GM12892 (cell line): ENCODE measurements around the gene CWC15.

ENCODE experiments used
- DNase-seq: peaks from one replicate; pipeline ENCODE4 v3.0.0; 2011; ENCODE audit not compliant: insufficient read length
- FAIRE-seq: peaks from 2 replicates; lab custom pipeline; 2011; peaks lifted over from hg19 to GRCh38; lab: Jason Lieb, UNC
- POLR2A ChIP-seq: IDR thresholded peaks from 2 replicates; pipeline ENCODE4 v1.6.1; 2011; ENCODE audit warnings: low read depth, low read length, control low read depth
- POLR2AphosphoS5 ChIP-seq: IDR thresholded peaks from 2 replicates; pipeline ENCODE4 v1.6.1; 2011; ENCODE audit warnings: low read depth, low read length, control low read depth
- TAF1 ChIP-seq: IDR thresholded peaks from 2 replicates; pipeline ENCODE4 v1.6.1; 2011; ENCODE audit warnings: low read depth, mild to moderate bottlenecking, control low read depth, low read length, borderline replicate concordance

The CWC15 gene

GRCh38 chr11:94975599-94975998 is 2.2 kb upstream of the CWC15 start:
- DNase-seq (no peak), FAIRE-seq (no peak)
- TF ChIP-seq POLR2A, result no peak
- TF ChIP-seq POLR2AphosphoS5, result no peak
- TF ChIP-seq TAF1, result no peak

- TF ChIP-seq POLR2A, result no peak
- TF ChIP-seq POLR2AphosphoS5, result no peak
- no peak for TF ChIP-seq TAF1
- FAIRE-seq (peak; percentile 36), DNase-seq (no peak)
Measured at GRCh38 chr11:94974178-94974577, 822 bp upstream of the CWC15 start.

DNA sequence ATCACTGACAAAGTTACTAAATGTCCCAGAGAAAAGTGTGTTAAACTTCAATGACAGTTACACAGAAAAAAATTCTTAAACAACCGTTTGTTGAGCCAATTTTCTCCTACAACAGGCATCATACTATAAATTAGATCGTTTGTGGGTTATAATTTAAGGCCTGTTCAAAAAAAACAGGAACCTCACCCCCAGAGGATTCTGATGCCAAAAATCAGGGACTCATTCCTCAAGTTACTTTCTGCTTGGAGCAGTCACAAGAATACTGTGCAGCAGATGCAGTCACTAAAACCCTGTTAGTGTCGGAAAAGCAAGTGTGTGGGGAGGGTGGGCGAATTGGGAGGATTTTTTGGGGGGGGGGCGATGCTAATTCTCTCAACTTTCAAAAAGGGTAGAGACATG is 657 bp downstream of the CWC15 start:
- DNase-seq (no peak), FAIRE-seq (no peak)
- TF ChIP-seq TAF1 (no peak), POLR2AphosphoS5 (no peak), POLR2A (no peak)

DNA sequence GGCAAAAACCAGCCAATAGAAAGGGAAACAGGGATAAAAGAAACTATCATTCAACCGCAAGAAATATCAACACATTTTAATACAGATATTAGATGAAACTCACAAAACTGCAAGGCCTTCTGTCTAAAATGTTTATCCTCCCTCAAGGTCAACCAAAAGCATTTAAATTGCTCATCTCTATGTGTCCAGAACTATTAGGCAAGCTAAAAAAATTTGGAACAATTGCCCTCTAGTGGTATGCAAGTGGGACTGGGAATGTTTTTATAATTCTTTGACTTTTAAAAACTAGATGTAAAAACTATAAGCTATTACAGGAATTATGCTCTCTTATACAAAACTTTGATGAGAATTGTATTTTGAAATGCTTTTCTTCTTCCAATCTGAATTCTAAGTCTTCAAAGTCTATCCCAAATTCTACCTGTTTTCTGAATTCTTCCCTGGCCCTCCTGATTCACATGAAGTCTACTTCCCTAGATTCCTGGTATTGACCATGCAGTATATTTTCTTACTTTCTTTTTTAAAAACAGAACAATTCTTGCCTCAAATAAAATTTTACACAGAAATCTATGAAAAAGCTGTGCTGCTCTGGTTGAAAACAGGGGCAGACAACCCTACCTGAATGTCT is 4.9 kb downstream of the CWC15 start:
- TF ChIP-seq TAF1 (no peak), POLR2AphosphoS5 (no peak), POLR2A (no peak)
- FAIRE-seq (peak; percentile 64), DNase-seq (no peak)

GRCh38 chr11:94964934-94965333 is 8.4 kb downstream of the CWC15 start:
- DNase-seq (no peak), FAIRE-seq (no peak)
- TF ChIP-seq POLR2AphosphoS5 (no peak), TAF1 (no peak), POLR2A (no peak)

GRCh38 chr11:94961255-94961654 is 12.1 kb downstream of the CWC15 start:
- DNase-seq (no peak), FAIRE-seq (no peak)
- TF ChIP-seq TAF1, result no peak
- no peak for TF ChIP-seq POLR2A
- TF ChIP-seq POLR2AphosphoS5, result no peak

GRCh38 chr11:94960488-94960887 is 12.9 kb downstream of the CWC15 start:
- TF ChIP-seq POLR2AphosphoS5, result no peak
- TF ChIP-seq TAF1, result no peak
- TF ChIP-seq POLR2A, result no peak
- no peak for DNase-seq
- no peak for FAIRE-seq

DNA sequence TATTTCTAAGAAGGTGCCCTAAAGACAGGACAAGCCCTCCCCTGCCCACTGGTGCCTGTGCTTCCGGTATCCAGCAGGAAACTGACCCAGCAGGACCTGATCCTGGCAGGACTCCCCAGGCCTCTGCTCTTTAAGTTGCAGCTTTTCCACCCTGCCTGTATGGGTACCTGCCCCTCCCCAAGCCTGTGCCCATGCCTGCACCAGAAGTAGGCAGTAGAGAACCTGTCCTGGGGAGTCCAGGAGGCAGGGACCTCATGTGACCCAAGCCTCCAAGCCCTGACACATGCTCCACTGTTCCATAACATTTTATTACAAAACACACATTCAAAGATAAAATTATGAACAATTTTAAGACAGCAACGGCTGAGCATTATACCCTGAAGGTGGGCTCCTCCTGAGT is 14.2 kb downstream of the CWC15 start:
- no peak for DNase-seq
- FAIRE-seq, result no peak
- TF ChIP-seq TAF1, result no peak
- no peak for TF ChIP-seq POLR2AphosphoS5
- no peak for TF ChIP-seq POLR2A

DNA sequence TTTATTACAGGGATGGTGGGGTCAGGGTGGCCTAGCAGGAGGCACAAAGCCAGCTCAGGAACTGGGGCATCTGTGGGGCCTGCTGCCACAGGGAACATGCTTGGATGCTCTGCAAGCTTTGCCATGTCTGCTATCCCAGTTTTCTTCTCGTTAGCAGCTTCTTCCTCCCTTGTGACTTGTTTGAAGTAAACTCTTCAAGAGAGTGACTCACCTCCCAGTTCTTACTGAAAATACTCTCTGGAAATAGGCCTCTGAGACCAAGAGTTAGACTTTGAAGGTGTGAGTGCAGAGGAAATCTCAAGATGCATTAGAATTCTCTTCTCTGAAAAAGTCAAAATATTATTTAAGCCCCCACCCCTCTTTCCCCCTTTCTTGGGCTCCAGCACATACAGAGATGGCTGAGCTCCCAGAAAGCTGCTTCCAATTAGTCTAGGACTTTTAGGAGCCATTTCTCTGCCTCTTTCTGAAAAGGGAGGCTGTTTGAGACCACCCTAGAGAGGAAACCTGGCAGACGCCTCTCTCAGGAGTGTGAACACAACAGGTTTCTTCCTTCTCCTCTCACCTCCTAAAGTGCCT is 15.1 kb downstream of the CWC15 start:
- DNase-seq (no peak), FAIRE-seq (no peak)
- no peak for TF ChIP-seq TAF1
- no peak for TF ChIP-seq POLR2A
- no peak for TF ChIP-seq POLR2AphosphoS5

- TF ChIP-seq TAF1 (no peak), POLR2AphosphoS5 (no peak), POLR2A (no peak)
- FAIRE-seq (peak; percentile 56), DNase-seq (no peak)
Measured at GRCh38 chr11:94956963-94957362, 16.4 kb downstream of the CWC15 start.

GRCh38 chr11:94954753-94955152 is 18.6 kb downstream of the CWC15 start:
- TF ChIP-seq POLR2A, result no peak
- TF ChIP-seq POLR2AphosphoS5, result no peak
- TF ChIP-seq TAF1, result no peak
- FAIRE-seq, result peak; percentile 63
- no peak for DNase-seq

DNA sequence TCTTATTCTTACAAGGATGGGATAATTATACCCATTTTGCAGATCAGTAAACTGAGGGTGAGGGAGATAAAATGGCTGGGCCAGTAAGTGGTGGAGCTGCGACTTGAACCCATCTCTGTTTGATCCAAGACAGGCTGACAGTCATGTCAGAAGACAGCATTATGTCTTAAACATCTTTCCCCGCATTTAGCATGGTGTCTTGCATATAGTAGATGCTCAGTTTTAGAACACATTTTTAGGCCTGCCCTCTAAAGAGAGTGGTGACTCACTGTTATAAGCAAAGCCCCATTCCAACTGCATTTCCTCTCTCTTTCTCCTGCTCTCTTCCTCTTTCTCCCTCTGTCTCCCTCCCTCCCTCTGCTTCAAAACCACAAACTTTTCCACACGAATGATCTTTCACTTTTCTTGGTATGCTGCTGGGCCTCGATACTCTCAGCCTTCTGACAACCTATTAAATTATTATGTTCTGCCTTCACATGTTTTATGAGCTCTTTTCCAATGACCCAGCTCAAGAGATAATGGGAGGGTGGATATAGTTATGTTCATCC is 25.2 kb downstream of the CWC15 start:
- FAIRE-seq (no peak), DNase-seq (no peak)
- TF ChIP-seq TAF1, result no peak
- TF ChIP-seq POLR2A, result no peak
- TF ChIP-seq POLR2AphosphoS5, result no peak
